ENCODE measurements around the gene EAPP. TPM values are rescaled to one million over a fixed set of nuclear protein-coding genes. Genes with fewer than 3 reads are reported as not detected.
"Not testable (repeated sequence)": the region's sequence is repeated elsewhere in the genome, so short reads cannot be mapped to it uniquely, and the experiment has no call there.

The EAPP gene
- total RNA-seq, 4 donors from 2014 or later: 28.8 to 52.4 (median 37.3) TPM

DNA sequence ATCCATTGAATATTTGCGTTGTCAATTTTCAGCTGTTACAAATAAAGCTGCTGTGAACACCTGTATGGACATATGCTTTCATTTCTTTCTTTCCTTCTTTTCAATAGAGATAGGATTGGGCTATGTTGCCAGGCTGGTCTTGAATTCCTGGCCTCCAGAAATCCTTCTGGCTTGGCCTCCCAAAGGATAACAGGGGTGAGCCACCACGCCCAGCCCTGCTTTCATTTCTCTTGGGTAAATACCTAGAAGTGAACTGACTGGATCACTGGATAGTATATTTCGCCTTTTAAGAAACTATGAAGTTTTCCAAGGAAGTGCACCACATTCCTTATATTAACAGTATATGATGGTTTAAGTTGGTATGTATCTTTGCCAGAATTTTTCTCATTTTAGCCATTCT, 32.3 kb upstream of the EAPP start:
- no peaks in the 10 kb centered on the region for H3K27me3 ChIP-seq
- H3K36me3 ChIP-seq: peaks cover 0 to 92% (median 23%) of the 10 kb centered on the region in 3 donors
- 90 to 99% methylated on average over 3 of the region's 3 CpGs for WGBS, 2 donors
- no peak overlapping the region for H3K4me3 ChIP-seq
- no peak overlapping the region for H3K27ac ChIP-seq
- TF ChIP-seq POLR2A (IDR thresholded peaks at IDR 0.05) (no peak), EP300 (IDR thresholded peaks at IDR 0.05) (no peak), CTCF (IDR thresholded peaks at IDR 0.05) (no peak)
- no peak for DNase-seq (ENCODE audit: low spot score in 2 of 2)
- H3K4me1 ChIP-seq: no peaks in the 10 kb centered on the region
- no peaks in the 10 kb centered on the region for H3K9me3 ChIP-seq

DNA sequence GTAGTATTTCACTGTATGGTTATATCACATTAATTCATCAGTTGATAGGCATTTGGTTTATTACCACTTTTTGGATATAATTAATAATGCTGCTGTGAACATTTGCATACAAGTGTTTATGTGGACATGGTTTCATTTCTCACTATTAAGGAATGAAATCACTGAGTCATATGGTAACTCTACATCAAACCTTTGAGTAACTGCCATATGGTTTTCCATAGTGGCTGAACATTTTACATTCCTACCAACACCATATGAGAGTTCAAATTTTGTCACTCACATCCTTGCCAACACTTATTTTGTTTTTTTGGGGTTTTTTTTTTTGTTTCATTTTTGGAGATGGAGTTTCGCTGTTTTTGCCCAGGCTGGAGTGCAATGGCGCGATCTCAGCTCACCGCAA, 30.2 kb upstream of the EAPP start:
- H3K4me1 ChIP-seq: no peaks in the 10 kb centered on the region
- no peak overlapping the region for H3K27ac ChIP-seq
- WGBS, 2 donors: 96 to 100% methylated on average over 4 of the region's 4 CpGs
- TF ChIP-seq POLR2A (IDR thresholded peaks at IDR 0.05) (no peak), EP300 (IDR thresholded peaks at IDR 0.05) (no peak), CTCF (IDR thresholded peaks at IDR 0.05) (no peak)
- H3K27me3 ChIP-seq: no peaks in the 10 kb centered on the region
- no peaks in the 10 kb centered on the region for H3K9me3 ChIP-seq
- peaks cover 0 to 100% (median 28%) of the 10 kb centered on the region in 3 donors for H3K36me3 ChIP-seq
- no peak overlapping the region for H3K4me3 ChIP-seq
- no peak for DNase-seq (ENCODE audit: low spot score in 2 of 2)

GRCh38 chr14:34568803-34569202, 29.3 kb upstream of the EAPP start:
- Histone ChIP-seq H3K36me3 (peaks cover 0 to 100% (median 25%) of the 10 kb centered on the region in 3 donors), H3K9me3 (no peaks in the 10 kb centered on the region), H3K4me3 (no peak overlapping the region), H3K4me1 (no peaks in the 10 kb centered on the region), H3K27ac (no peak overlapping the region), H3K27me3 (no peaks in the 10 kb centered on the region)
- TF ChIP-seq CTCF (IDR thresholded peaks at IDR 0.05) (no peak), EP300 (IDR thresholded peaks at IDR 0.05) (no peak), POLR2A (IDR thresholded peaks at IDR 0.05) (no peak)
- 94 to 96% methylated on average over 13 of the region's 13 CpGs for whole genome bisulfite sequencing, 2 donors
- no peak for DNase-seq (ENCODE audit: low spot score in 2 of 2)

DNA sequence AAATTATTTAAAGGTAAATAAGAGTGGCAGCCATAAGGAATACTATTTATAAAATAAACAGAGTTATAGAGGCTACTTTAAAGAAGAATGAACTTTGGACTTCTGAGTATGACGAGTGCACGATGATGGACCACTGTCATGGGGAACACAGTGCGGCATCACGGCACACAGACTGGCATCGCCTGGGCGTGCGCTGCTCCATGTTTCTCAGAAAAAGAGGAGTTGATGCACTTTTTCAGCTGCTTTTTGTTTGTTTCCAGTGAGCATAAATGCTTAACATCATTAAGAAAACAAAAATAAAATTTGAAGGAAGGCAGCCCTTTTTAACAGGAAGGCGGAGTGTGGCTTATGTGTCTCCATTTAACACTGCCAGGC, 23.3 kb upstream of the EAPP start:
- H3K9me3 ChIP-seq: no peaks in the 10 kb centered on the region
- peak in 1 of 2 donors; percentile 3 for DNase-seq (ENCODE audit: low spot score in 2 of 2)
- no peak overlapping the region for H3K27ac ChIP-seq
- no peak overlapping the region for H3K4me3 ChIP-seq
- no peaks in the 10 kb centered on the region for H3K27me3 ChIP-seq
- no peaks in the 10 kb centered on the region for H3K4me1 ChIP-seq
- TF ChIP-seq EP300 (IDR thresholded peaks at IDR 0.05) (no peak), CTCF (IDR thresholded peaks at IDR 0.05) (no peak), POLR2A (IDR thresholded peaks at IDR 0.05) (no peak)
- WGBS, 2 donors: 89 to 98% methylated on average over 8 of the region's 8 CpGs
- peaks cover 0 to 56% (median 6%) of the 10 kb centered on the region in 3 donors for H3K36me3 ChIP-seq

- H3K4me3 ChIP-seq: not testable (repeated sequence)
Measured at GRCh38 chr14:34562037-34562775, 22.7 kb upstream of the EAPP start.

DNA sequence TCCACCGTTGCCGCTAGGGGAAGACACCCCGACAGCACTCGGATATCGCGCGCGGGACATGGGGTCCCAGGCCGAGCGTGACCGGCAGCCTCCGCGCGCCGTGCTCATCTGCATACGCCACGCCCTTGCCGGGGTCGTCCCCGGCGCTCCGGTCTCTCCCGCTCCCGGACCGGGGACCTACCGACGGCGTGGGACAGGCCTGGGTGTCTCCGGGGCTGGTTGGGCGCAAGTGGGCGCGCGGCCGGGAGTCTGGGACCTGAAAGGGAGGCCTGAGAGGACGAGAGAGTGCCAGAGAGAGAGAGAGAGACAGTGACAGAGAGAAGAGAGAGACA, 17.0 kb upstream of the EAPP start:
- H3K4me3 ChIP-seq; H3K27ac ChIP-seq; H3K4me1 ChIP-seq; H3K9me3 ChIP-seq; H3K27me3 ChIP-seq; H3K36me3 ChIP-seq; DNase-seq (ENCODE audit: low spot score in 2 of 2): not testable (repeated sequence)
- no CpG with 5 or more reads among the region's 35 CpGs for WGBS, 2 donors

More at GRCh38 chr14:34562037-34562775, 22.7 kb upstream of the EAPP start:
- H3K4me1 ChIP-seq; DNase-seq (ENCODE audit: low spot score in 2 of 2); H3K27me3 ChIP-seq; H3K9me3 ChIP-seq: not testable (repeated sequence)
- WGBS, 2 donors: 59 to 67% methylated on average over 6 to 7 of the region's 8 CpGs
- H3K36me3 ChIP-seq: peaks cover 0 to 50% (median 6%) of the 10 kb centered on the region in 3 donors
- peak overlapping the region in 2 of 4 donors; percentile 11 to 38 for H3K27ac ChIP-seq

DNA sequence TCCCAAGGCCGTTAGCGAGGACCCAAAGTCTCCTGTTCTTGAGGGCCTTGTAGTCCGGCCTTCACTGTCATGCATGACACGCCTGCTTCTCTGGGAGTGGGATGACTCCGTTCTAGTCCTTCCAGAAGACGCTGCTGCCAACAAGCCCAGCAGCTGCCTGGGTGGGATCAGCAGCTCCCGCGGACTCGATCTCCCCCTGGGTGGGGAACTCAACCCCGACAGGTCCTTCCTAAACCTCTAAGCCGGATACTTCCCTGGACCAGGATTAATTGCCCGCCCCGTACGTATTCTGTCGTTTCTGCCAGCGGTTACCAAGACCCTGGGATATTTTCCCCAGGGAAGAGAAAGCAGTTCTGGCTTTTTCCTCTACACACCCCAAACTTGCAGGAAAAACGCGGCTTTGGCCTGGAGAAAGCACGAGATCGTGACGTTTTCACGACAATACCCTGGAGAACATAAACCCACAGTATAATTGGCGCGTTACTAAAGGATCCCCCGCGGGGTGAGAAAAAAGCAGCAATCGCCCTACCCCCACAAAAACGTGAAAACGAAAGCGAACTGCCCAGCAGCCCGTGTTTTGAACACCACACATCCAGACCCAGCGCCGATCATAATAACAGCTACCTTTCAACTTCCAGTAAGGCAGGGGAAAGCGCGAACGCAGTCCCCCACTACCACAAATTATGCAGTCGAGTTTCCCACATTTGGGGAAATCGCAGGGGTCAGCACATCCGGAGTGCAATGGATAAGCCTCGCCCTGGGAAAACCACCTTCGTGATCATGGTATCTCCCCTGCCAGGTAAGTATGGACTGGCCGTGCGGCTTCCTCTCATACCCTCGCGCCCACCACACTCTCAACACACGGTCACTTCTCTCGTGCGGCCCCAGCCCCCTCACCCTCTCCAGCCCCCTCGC, 16.3 kb upstream of the EAPP start:
- H3K4me1 ChIP-seq; H3K27me3 ChIP-seq; H3K9me3 ChIP-seq; H3K27ac ChIP-seq; H3K4me3 ChIP-seq; DNase-seq (ENCODE audit: low spot score in 2 of 2); H3K36me3 ChIP-seq: not testable (repeated sequence)
- no CpG with 5 or more reads among the region's 49 CpGs for WGBS, 2 donors
